ENCODE results near the gene AP1S3. TPM values are rescaled to one million over a fixed set of nuclear protein-coding genes. Genes with fewer than 3 reads are reported as not detected.
A peak's percentile ranks its signal among the peaks of the same experiment; 100 is the strongest.

The AP1S3 gene
- total RNA-seq, 1 experiment from 2014 or later, result 34.3 TPM

DNA sequence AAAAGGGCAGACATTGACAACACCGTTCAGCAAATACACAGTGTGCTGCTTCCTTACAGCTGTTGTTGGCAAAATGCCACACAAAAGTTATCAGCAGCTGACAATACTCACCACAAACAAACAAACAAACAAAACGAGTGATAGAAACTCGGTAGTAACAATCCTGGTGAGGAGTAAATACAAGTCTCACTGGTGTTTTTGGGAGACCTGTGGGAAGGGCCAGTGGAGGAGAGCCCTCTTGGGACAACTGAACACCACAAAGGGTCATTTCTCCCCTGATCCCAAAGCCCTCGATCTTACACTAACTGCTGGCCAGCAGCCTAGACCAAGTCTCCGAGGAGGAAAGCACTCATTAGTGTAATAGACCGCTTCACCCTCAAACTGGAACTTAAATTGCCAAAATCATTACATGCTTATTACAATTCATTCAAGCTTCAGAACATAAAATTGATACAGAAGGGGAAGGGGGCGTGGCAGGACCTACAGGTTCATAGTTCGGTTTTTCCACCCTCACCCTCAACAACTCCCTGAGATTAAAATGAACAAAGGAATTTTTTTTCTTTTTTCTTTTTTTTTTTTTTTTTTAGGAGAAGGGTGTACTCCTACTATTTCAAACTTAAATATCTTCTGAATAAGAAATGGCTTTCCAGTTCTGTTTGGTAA lies 5.0 kb downstream of the AP1S3 start:
- CTCF ChIA-PET, result no interaction called here
- no peak overlapping the region for H3K9ac ChIP-seq (ENCODE audit: low read length)
- no peaks in the 10 kb centered on the region for H3K27me3 ChIP-seq (ENCODE audit: low read length)
- no peaks in the 10 kb centered on the region for H3K9me3 ChIP-seq (ENCODE audit: low read length)
- POLR2A ChIA-PET (ENCODE audit: unreplicated experiment), result interaction anchor here (0.6 kb wide), 1 partner anchor 32 kb away, joined by 7 read pairs; no protein-coding TSS in a partner anchor
- H3F3A ChIP-seq (ENCODE audit: low read length, unreplicated experiment), result no peaks in the 10 kb centered on the region
- intact Hi-C loops (cut with micrococcal nuclease), result loop anchor here (10.0 kb wide), 1 partner anchor 112 kb away; the partner anchor contains the start of gene WDFY1
- H3K4me1 ChIP-seq (ENCODE audit: insufficient read depth, low read length), result peaks cover 13% of the 10 kb centered on the region; the same call in 1 of the 2 replicates
- no peak overlapping the region for H3K4me3 ChIP-seq (ENCODE audit: low read length)
- no peaks in the 10 kb centered on the region for H3K9me2 ChIP-seq (replicated peaks; ENCODE audit: low read length)
- no TSS peak for BruUV-seq (replicated peaks)
- peaks cover 99% of the 10 kb centered on the region for H3K79me2 ChIP-seq (ENCODE audit: low read length)
- no peak for DNase-seq
- peaks cover 8% of the 10 kb centered on the region for H3K36me3 ChIP-seq (ENCODE audit: low read depth, low read length)
- no peak overlapping the region for H3K27ac ChIP-seq (ENCODE audit: low read length)
- ATAC-seq, result no peak
- H3K4me2 ChIP-seq (ENCODE audit: low read length), result no peak overlapping the region
- TF ChIP-seq EZH2phosphoT487 (IDR thresholded peaks at IDR 0.05; ENCODE audit: borderline replicate concordance, low read length), result no peak
- TF ChIP-seq EZH2 (IDR thresholded peaks at IDR 0.05; ENCODE audit: low read length, unreplicated experiment), result no peak
- TF ChIP-seq, protein P1, sequence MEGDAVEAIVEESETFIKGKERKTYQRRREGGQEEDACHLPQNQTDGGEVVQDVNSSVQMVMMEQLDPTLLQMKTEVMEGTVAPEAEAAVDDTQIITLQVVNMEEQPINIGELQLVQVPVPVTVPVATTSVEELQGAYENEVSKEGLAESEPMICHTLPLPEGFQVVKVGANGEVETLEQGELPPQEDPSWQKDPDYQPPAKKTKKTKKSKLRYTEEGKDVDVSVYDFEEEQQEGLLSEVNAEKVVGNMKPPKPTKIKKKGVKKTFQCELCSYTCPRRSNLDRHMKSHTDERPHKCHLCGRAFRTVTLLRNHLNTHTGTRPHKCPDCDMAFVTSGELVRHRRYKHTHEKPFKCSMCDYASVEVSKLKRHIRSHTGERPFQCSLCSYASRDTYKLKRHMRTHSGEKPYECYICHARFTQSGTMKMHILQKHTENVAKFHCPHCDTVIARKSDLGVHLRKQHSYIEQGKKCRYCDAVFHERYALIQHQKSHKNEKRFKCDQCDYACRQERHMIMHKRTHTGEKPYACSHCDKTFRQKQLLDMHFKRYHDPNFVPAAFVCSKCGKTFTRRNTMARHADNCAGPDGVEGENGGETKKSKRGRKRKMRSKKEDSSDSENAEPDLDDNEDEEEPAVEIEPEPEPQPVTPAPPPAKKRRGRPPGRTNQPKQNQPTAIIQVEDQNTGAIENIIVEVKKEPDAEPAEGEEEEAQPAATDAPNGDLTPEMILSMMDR (conservative IDR thresholded peaks at IDR 0.05; ENCODE audit: low read depth, low read length), result no peak
- no peak overlapping the region for H2AFZ ChIP-seq (ENCODE audit: low read length)
- H4K20me1 ChIP-seq (ENCODE audit: low read length), result peaks cover 4% of the 10 kb centered on the region; the same call in 1 of the 2 replicates

DNA sequence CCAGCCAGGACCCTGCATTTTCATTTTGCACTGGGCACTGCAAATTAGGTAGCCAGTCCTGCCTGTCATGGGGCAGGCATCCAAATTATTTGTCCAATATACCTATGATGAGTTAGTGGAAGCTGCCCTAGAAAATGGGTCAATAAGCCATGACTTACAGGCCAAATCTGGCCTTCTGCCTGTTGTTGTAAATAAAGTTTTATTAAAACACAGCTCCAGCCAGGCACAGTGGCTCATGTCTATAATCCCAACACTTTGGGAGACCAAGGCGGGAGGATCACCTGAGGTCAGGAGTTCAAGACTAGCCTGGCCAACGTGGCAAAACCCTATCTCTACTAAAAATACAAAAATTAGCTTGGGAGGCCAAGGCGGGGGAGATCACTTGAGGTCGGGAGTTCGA lies 8.3 kb downstream of the AP1S3 start:
- no peaks in the 10 kb centered on the region for H3K9me3 ChIP-seq (ENCODE audit: low read length)
- intact Hi-C loops (cut with micrococcal nuclease), result no loop called here
- H3K27ac ChIP-seq (ENCODE audit: low read length), result no peak overlapping the region
- POLR2A ChIA-PET (ENCODE audit: unreplicated experiment), result no interaction called here
- TF ChIP-seq, protein P1 (conservative IDR thresholded peaks at IDR 0.05; ENCODE audit: low read depth, low read length), result no peak
- TF ChIP-seq EZH2 (IDR thresholded peaks at IDR 0.05; ENCODE audit: low read length, unreplicated experiment) (no peak), EZH2phosphoT487 (IDR thresholded peaks at IDR 0.05; ENCODE audit: borderline replicate concordance, low read length) (no peak)
- H3K79me2 ChIP-seq (ENCODE audit: low read length), result peaks cover 98% of the 10 kb centered on the region
- peaks cover 5% of the 10 kb centered on the region for H3K36me3 ChIP-seq (ENCODE audit: low read depth, low read length)
- no peaks in the 10 kb centered on the region for H3K27me3 ChIP-seq (ENCODE audit: low read length)
- no peak overlapping the region for H3K4me2 ChIP-seq (ENCODE audit: low read length)
- H3K9ac ChIP-seq (ENCODE audit: low read length), result no peak overlapping the region
- H3K4me1 ChIP-seq (ENCODE audit: insufficient read depth, low read length), result no peaks in the 10 kb centered on the region
- no peak overlapping the region for H3K4me3 ChIP-seq (ENCODE audit: low read length)
- no peak for DNase-seq
- no peak overlapping the region for H2AFZ ChIP-seq (ENCODE audit: low read length)
- no peaks in the 10 kb centered on the region for H3F3A ChIP-seq (ENCODE audit: low read length, unreplicated experiment)
- no peaks in the 10 kb centered on the region for H3K9me2 ChIP-seq (replicated peaks; ENCODE audit: low read length)
- CTCF ChIA-PET, result interaction anchor here (0.5 kb wide), 1 partner anchor 68 kb away, joined by 4 read pairs; no protein-coding TSS in a partner anchor
- no TSS peak for BruUV-seq (replicated peaks)
- peaks cover 7% of the 10 kb centered on the region; the same call in 1 of the 2 replicates for H4K20me1 ChIP-seq (ENCODE audit: low read length)
- no peak for ATAC-seq

DNA sequence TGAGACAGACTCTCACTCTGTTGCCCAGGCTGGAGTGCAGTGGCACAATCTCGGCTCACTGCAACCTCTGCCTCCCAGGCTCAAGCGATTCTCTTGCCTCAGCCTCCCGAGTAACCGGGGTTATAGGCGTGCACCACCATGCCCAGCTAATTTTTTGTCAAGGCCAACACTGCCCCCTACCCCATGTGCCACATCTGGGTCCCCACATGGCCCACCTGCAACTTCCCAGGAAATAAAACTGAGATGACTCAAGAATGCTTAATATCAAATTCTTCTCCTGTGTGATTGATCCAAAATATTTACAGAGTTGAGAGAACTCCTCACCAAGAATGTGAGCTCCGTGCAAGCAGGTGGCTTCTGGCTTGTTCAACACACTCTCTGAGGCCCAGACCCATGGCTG lies 9.1 kb downstream of the AP1S3 start:
- Histone ChIP-seq H3K27ac (ENCODE audit: low read length) (no peak overlapping the region), H3K9me3 (ENCODE audit: low read length) (no peaks in the 10 kb centered on the region), H4K20me1 (ENCODE audit: low read length) (peaks cover 7% of the 10 kb centered on the region; the same call in 1 of the 2 replicates), H3K9ac (ENCODE audit: low read length) (no peak overlapping the region), H3K4me2 (ENCODE audit: low read length) (no peak overlapping the region), H3K27me3 (ENCODE audit: low read length) (no peaks in the 10 kb centered on the region), H3F3A (ENCODE audit: low read length, unreplicated experiment) (no peaks in the 10 kb centered on the region), H3K9me2 (replicated peaks; ENCODE audit: low read length) (no peaks in the 10 kb centered on the region), H3K4me3 (ENCODE audit: low read length) (no peak overlapping the region), H3K79me2 (ENCODE audit: low read length) (peaks cover 99% of the 10 kb centered on the region), H3K4me1 (ENCODE audit: insufficient read depth, low read length) (no peaks in the 10 kb centered on the region), H3K36me3 (ENCODE audit: low read depth, low read length) (peaks cover 2% of the 10 kb centered on the region), H2AFZ (ENCODE audit: low read length) (no peak overlapping the region)
- ChIA-PET CTCF (interaction anchor here (0.5 kb wide), 1 partner anchor 67 kb away, joined by 4 read pairs; no protein-coding TSS in a partner anchor), POLR2A (ENCODE audit: unreplicated experiment) (no interaction called here)
- TF ChIP-seq EZH2 (IDR thresholded peaks at IDR 0.05; ENCODE audit: low read length, unreplicated experiment) (no peak), EZH2phosphoT487 (IDR thresholded peaks at IDR 0.05; ENCODE audit: borderline replicate concordance, low read length) (no peak)
- TF ChIP-seq, protein P1 (conservative IDR thresholded peaks at IDR 0.05; ENCODE audit: low read depth, low read length), result peak; percentile 16; the same call in 1 of the 2 replicates
- ATAC-seq (no peak), DNase-seq (no peak)
- BruUV-seq (replicated peaks), result no TSS peak
- intact Hi-C loops (cut with micrococcal nuclease), result no loop called here

All from PC-3 (cell line).